SH-SY5Y (cell line): ENCODE results near the gene BMP4.

Experiments
- GATA2 ChIP-seq: IDR thresholded peaks from 2 replicates; pipeline ENCODE4 v1.6.1; 2011; ENCODE audit warnings: mild to moderate bottlenecking, low read depth, low read length
- GATA3 ChIP-seq: IDR thresholded peaks from 2 replicates; pipeline ENCODE4 v1.6.1; 2011; ENCODE audit warnings: low read depth, mild to moderate bottlenecking, low read length, moderate library complexity

DNA sequence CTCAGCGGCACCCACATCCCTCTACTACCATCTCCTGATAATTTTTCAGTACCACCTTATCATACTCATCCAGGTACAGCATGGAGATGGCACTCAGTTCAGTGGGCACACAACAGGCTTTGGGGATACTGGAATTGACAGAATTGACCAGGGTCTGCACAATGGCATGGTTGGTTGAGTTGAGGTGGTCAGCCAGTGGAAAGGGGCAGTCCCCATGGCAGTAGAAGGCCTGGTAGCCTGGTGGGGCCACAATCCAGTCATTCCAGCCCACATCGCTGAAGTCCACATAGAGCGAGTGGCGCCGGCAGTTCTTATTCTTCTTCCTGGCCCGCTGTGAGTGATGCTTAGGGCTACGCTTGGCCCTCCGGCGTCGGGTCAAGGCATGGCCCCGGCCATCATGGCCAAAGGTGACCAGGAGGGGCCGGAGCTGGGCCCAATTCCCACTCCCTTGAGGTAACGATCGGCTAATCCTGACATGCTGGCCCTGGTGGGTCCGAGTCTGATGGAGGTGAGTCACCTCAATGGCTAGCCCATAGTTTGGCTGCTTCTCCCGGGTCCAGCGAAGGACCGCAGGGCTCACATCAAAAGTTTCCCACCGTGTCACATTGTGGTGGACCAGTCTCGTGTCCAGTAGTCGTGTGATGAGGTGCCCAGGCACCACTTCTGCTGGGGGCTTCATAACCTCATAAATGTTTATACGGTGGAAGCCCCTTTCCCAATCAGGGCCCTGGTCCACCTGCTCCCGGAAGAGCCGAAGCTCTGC is 6.4 kb downstream of the BMP4 start:
- no peak for TF ChIP-seq GATA3
- no peak for TF ChIP-seq GATA2
